ENCODE results near the gene S100PBP.

S100PBP gene

DNA sequence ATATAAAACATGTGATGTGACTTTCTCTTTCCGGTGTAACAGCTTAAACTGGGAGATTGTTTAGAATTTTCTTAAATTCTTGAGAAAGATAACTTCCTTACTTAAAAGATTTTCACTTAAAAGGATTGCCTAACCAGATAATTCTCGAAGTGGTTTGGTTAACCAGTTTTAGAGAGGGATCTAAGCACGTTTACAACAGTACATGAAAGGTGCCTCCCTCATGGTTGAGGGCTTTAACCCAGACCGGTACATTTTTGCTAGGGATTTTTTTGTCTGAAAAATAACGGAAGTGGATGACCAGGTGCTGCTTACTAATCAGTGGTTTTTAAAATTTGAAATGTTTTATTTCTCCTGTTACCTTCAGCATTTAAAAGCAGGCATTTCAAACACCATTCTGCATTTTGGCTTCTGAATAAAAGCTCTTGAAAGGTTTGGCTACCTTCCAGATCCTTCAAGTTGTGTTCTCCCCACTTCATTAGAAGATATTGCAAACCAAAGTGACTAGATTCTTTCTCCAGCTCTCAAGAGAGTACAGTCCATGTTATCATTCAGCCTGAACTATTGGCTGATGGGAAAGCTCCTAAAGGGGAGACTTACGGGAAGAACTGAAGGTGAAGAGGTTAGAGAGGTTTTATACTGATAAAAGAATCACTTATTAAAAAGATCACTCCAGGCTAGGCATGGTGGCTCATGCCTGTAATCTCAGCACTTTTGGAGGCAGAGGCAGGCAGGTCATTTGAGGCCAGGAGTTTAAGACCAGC, 12.8 kb downstream of the S100PBP start:
- DNase-seq, result no peak

DNA sequence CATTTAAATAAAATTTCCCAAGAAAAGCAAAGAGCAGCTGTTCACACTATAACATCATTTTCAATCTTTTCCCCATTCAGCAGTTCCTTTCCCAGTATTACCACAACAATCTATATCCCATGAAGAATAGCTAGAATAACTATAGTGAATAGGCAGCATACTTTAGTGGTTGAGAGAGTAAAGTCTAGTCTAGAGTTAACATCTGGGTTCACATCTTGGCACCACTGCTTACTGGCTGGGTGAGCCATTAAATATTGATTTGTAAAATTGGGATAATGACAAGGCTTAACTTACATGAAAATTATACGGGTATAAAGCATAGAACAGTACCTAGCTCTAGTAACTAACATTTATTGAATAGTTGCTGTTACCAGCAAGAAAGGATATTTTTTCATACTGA, 14.4 kb downstream of the S100PBP start:
- no peak for DNase-seq

DNA sequence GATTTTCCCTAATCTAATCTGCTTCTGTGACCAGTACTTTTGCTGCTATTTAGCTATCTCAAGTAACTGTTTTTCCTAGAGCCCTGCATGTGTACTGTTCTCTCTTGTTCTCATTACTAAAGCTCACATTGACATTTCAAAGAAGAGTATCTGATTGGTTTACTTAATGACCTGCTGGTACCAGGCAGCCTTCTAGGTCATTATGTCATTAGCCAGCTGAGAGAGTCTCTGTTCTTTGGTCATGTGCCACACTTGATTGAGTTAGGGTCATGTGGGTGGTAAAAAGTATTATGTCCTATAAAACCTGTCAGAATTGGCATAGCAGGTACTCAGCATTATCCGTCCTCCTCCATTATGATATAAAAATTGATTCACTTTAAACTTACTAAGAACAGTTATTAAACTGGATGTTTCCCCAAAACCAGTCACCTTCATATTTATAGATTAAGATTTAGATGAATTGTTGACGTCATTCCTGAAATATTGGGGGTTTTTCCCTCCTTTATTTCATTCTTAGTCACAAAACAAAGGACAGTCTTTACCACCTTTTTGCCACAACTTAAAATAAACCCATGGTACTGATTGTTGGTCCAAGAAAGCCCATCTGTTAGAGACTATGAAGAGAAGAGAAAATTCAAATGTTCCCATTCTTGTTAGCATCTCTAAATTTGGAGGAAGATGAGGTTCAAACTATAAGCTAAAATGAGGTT, 31.1 kb downstream of the S100PBP start:
- DNase-seq, result no peak

DNA sequence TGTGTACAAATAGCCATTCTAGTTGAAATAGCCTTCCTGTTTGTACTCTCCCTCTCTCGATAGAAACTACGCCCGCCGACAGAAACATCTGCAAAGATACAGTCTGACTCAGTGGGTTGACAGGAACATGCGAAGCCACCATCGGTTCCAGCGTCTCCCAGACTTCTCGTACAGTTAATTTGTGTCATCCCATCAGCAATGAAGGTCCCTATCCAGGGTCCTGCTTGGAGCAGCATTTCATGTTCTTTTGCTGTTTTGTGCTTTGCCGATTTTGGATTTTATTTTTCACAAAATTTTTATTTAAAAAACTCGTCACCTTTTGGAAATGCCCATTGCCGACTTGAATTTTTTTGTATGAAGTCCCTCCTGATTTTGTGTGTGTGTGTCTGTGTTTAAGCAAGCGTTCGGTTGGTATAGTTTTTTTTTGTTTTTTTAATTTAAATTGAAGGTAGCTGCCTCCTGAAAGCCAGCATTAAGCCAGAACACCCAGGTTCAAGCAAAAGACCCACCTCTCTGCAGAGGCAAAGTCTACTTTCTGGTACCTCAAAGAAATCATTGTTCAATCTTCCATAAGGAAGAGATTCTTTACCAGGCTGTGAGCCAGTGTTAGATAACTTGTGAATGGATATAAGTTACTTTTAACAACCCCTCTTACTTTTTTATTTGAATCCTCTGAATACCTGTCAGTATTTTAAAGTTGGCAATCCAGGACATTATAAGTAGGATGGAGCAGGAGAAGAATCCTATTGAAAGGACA, 38.6 kb downstream of the S100PBP start:
- DNase-seq, result no peak

DNA sequence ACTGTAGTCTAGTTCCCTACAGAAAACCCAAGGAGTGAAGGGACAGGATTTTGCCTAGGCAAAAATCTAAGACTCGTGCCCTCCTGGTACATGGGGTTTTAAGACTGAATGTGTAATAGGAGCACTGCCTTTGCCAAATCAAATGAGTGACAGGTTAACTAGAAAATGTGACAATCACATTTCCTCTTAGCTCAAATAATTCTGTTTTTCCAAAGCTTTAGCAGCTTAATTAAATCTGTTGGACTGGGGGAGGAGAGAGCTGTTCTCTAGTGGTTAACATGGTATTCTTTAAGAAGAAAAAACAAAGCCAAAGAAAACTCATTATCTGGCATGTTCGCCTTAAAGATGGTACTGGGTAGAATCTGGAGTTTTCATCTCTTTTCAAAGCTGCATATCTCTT, 40.7 kb downstream of the S100PBP start:
- no peak for DNase-seq

DNA sequence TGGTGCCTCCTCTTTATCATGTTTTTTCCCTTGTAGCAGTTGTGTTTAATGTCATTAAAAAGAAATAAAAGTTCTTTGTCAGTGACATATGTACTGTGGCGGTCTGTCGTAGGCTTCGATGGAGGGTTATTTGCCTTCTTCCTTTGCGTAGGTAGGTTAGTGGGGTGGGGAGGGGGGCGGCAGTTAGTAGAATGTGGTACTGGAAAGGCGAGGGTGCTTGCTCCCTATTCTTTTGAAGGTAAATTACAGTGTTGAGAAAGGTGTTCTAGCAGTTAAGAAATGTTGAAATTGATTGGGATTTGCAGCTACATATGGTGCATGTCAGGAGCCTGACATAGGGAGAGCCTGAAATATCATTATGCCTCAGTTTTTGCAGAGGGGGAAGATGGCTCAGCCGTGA, 41.3 kb downstream of the S100PBP start:
- DNase-seq, result no peak

DNA sequence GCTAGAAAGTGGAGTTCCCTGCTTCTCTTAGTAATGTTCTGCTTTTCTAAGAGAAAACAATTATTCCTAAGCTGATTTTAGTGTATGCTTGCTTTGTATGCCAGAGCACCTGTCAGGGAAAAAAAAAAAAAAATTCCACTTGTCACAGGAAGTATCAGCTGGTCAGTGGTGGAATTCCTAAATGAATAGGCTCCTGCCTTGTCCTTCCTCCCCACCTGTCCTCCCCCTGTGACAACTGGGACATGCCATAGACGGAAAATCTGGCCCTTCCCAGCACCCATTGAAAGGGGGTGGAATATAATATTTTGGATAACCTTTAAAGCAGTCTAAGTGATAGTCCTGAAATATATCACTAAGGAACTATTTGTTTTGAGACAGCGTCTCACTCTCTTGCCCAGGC, 42.5 kb downstream of the S100PBP start:
- DNase-seq, result no peak

DNA sequence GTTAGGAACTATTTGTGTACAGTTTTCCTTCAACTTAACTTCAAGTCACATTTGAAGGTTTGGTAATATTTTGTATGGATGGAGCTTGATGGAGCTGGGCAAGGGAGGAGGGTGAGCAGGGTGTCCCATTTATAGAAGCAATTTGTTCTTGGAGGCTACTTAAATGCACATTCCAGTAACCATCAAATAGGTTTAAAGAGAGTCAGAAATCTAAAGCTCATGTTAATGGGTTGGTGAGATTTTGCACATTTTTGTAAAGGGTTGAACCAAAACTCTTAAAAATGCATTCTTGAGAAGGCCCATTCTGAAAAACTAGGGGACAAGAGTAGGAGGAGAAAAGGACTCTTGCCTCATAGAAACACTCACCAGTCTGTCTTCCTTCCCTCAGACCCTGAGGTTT, 43.1 kb downstream of the S100PBP start:
- DNase-seq, result no peak

DNA sequence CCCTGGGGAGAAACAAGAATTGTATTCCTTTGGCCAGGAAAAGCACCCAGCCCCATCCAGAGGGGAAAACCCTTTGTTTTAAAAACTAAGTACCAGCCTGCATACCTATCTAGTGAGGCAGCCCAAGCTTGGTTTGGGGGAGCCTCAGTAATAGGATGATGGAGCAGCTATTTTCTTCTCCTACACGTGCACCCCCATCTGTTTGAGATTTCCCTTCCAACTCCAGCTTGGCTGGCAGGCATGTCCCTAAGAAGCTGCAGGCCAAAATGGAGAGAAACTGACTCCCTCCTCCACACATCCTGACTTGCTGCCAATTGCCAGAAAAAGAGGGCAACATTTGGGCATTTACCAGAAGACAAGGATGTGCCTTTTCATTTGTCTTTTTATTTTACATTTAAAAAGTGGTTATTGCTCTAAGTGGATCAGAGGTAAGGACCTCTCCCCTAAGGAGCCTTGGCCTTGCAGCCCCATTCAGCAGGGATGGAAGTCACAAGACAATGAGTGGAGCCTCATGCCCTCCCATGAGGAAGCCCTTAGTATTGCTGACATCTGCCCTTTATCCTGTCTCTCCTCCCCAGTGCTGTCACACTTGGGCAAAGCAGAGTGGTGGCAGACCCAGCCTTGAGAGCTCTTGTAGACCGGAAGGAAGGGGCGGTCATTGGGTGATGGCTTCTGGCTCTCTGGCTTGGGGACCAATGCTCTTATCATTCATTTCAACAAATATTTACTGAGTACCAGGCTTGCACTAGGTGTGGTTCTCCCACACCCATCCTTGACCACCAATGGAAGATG, 44.6 kb downstream of the S100PBP start:
- DNase-seq, result no peak

DNA sequence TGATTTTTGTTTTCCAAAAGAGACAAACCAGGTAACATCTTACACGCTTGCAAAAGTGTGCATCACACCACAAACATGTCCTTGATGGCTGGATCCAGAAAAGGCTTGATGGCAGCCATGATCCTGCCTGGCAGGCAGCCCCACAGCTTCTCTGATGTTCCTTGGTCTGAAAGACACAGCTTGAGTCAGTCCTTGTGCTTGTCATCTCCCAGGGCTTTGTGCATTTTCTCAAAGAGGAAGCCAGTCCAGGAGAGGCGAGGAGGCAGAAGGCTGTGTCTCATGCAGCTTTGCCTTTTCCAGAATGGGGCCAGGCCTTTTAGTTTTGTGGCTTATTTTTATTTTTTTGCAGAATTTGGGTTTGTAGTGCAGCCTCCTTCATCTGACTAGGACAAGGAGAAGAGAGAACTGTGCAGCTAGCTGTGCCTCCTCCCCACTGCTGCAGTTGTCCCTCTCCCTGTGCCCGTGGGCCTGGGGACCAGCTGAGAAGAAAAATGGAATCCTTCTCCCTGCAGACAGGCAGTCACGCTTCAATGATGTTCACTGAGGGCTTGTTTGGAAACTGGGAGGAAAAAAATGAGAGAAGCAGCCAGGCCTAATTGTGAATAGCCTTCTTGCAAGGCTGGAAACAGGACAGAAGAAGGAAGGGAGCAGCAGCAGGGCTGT, 45.9 kb downstream of the S100PBP start:
- no peak for DNase-seq

DNA sequence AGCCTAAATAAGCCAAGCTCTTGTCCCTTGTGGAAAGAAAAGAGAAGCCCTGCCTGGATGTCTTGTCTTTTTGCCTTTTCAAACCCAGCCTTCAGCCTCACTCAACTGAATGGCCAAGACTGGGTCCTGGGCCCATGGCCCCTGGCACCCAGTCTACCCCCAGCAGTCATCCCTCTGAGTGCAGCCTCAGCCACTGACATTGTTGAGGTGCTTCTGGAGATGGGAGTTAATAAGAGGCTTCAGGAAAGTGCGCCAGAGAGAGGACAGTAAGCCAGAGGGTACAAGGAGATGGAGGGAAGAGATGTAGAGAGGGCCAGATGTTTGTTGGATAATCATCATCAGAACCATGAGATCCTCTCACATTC, 46.4 kb downstream of the S100PBP start:
- no peak for DNase-seq

DNA sequence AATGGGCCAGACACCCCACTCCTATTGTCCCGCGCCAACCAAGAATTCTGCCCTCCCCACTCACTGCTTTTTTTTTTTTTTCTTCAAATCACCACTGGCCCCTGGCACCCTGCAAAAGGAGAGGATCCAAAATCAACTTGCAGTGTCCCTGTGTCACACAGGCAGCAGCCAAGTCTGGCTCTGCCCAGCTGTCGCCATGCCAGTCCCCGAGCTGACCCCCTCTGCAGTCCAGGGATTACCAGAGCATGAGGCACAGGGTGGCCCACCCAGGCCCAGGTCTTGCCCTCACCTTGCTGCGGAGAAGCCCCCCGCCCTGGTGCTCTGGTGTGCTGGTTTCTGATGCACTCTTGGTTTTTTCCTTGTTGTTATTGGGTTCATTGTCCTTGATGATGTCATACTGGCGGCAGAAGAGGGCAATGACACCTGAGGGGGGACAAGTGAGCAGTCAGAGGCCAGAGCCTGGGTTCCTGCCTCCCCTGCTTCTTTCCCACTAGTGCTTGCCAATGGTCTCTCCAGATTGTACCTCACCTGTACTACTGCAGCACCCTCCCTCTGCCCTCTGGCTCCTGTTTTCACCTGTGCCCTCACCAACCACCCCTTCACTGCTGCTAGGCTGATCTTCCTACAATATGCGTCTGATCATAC, 47.0 kb downstream of the S100PBP start:
- no peak for DNase-seq

DNA sequence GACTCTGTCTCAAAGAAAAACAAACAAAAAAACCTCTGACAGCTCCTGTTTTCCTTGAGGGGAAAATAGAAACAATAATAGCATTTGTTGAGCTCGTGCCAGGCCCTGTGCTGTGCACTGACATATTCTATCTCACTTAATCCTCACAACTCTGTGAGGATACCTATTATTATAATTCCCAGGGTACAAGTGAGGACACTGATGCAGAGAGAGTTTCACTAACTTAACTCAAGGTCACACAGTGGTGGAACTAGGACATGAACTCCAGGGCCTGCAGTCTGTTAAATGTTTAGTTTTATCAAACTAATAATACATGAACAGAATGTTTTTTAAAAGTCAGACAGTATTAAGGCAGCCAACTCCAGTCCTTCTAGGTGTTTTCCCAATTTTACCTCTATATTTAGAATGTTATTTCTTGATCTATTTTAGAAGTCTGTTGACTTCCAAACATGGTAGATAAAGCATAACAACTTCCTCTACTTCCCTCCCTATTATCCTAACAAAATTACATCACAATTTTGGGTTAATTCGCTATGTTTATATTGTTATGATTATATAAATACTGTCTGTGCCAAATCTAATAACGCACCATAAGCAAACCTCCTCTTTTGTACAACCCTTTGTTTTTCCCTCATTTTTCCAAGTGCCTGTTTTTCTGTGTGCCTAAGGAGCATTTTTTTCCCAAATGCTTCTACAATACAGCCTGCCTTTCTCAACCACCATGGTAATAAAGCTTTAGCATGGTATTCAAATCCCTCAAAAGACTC, 48.4 kb downstream of the S100PBP start:
- DNase-seq, result no peak

DNA sequence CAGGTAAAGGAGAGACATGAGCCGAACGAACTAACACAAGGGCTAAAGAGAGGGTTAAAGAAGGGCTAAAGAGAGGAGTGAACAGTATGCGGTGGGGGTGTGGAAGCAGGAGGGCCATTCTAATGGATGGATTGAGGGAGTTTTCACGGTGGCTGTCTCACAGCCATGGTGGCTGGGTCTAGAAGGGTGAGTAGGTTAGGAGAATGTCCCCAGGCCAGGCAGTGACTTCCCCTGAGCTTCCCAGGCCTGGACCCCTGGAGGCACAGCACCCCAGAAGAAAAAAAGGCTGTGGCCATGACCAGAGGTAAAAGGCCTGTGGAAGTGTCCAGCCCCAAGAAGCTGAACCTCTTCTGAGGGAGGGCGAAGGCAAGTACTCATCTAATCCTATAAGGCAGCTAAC, 49.7 kb downstream of the S100PBP start:
- no peak for DNase-seq

DNA sequence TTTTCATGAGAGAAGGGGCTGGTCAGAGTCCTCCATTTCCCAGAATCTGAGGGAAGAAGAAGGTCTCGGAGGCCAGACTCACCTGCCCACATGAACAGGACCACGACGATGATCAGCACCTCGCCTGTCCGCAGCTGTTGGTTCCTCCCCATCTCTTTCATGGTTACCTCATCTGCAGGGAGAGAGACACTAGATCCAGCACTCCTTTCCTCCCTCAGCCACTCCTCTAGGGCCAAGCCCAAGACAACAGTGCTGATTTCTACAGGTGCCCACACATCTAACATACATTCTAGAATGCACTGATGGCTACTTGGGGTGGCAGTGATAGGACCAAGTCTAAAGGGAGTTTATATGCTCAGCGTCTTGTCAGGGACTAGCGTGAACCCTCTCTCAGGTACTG, 50.2 kb downstream of the S100PBP start:
- DNase-seq, result no peak

DNA sequence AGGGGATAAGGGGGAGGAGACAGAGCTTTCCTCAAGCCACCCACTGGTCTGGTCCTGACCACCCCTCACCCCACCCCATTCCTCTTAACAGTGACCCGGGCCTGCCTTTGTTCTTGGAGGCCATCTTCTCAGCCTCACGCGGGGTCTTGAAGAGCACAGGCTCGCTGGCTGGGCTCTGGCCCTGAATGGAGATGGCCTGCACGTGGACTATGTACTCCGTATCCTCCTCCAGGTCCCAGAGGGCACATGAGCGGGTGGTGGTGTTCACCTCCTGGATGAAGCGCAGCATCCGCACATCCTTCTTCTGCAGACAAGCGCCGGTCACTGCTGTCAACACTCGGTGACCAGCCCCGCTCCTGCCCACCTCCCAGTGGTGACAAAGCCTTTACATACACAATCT, 50.6 kb downstream of the S100PBP start:
- no peak for DNase-seq

DNA sequence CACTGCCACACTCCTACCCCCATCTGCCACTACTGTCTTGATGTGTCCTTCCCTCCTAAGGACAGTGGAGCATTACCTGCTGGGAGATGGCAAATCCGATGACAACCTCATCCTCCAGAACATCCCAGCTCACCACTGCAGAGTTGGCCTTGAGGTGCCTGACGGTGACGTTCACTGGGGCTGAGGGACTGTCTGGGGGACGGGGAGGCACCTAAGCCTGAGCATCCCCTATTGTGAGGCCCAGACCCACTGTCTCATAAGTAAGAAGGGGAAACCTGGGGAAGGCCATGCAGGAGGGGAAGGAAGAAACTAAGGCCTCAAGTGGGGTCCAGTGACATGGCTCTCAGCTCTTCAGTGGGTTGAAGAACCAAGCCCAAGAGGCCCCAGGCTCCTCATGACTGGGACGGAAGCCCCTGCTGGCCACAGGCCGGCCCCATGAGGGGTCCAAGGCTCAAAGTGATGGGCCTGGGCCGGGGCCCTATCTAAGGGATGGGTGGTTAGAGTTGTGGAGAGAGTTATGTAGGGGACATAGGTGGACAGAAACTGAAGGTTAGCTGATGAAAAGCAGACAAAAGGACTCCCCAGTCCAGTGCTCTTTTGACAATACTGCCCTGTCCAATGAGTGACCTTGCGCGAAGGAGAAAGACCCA, 51.5 kb downstream of the S100PBP start:
- no peak for DNase-seq

DNA sequence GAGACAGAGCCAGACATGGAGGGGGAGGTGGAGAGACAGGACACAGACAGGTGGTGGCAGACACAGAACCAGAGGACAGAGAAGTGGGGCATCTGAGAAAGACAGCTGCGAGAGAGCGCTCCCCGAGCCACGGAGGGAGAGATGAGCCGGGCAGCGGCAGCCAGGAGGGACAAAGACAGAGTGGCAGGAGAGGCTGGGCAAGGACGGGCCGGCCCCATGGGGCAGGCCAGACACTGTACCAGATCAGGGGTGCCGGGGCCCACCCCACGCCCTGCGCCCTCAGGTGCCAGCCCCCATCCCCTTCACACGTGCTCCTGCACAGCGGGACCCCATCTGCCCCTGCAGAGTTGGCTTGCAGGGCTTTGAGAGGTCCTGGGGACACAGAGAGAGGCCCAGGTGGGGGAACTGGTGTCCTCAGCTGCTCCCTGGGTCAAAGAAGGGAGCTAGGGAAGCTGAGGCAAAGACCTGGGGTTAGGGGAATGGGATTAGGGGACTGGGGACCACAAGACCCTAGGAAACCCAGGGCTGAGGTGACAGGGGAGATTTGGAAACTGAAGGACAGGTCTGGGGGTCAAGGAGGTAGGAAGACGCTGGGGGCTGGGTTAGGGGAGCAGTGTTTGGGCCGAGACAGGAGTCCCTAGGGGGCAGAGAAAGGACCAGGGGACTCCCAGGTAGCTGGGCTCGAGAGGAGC, 52.6 kb downstream of the S100PBP start:
- no peak for DNase-seq

DNA sequence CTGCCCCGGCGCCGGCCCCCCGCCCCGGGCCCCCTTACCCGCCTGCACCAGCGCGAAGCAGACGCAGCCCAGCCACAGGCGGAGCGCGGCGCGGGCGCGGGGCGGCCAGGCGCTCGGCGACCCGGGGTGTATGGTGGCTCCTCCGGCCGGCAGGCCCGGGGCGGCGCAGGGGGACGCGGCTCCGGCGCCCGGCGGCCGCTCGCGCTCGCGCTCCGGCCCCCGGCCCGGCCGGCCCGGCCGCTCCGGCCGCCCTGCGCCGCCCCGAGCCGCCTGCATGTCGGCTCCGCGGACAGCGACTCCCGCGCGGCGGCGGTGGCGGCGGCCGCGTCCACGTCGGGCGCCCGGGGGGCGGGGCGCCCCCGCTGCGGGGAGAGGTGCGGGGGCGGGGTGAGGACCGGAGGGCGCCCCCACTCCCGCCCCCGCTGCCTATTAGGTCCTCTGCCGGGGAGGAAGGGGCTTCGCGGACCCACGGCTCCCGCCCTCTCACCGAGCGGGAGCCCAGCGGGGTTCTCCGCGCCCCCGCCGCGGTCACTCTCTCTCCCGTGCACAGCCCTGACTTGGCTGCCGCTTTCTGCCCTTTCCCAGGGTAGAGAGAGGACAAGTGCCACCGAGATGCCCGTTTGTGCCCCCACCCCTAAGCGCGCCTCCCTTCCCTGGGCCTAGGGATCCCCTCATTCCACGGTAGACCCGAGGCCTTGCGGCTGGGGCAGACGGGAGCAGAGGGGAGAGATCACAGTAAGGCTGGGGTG, 53.3 kb downstream of the S100PBP start, which contains the start of gene FNDC5:
Gene FNDC5 (minus strand): TSS at position 298 of the 749 bp plus-strand sequence.
- no peak for DNase-seq
